Measurements from ENCODE around the gene OGFOD2. TPM values are rescaled to one million over a fixed set of nuclear protein-coding genes. Genes with fewer than 3 reads are reported as not detected.

Gene OGFOD2
- total and polyA plus RNA-seq, 9 of the 15 experiments (the other 6 are each of a cell fraction or from before 2014, with no cell fraction given): 1.4 to 111 (median 18.5) TPM

GRCh38 chr12:122989225-122989839 is 14.3 kb downstream of the OGFOD2 start (continued):
- TF ChIP-seq, protein P1, sequence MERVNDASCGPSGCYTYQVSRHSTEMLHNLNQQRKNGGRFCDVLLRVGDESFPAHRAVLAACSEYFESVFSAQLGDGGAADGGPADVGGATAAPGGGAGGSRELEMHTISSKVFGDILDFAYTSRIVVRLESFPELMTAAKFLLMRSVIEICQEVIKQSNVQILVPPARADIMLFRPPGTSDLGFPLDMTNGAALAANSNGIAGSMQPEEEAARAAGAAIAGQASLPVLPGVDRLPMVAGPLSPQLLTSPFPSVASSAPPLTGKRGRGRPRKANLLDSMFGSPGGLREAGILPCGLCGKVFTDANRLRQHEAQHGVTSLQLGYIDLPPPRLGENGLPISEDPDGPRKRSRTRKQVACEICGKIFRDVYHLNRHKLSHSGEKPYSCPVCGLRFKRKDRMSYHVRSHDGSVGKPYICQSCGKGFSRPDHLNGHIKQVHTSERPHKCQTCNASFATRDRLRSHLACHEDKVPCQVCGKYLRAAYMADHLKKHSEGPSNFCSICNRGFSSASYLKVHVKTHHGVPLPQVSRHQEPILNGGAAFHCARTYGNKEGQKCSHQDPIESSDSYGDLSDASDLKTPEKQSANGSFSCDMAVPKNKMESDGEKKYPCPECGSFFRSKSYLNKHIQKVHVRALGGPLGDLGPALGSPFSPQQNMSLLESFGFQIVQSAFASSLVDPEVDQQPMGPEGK (CRISPR knock-in tag; IDR thresholded peaks at IDR 0.05; ENCODE audit: borderline replicate concordance): no peak
- TF ChIP-seq DLX4 (CRISPR knock-in tag; IDR thresholded peaks at IDR 0.05) (no peak), ZFPM2 (CRISPR knock-in tag; IDR thresholded peaks at IDR 0.05) (no peak), U2AF2 (optimal IDR thresholded peaks at IDR 0.05; ENCODE audit: low read depth, low read length) (no peak), MCM5 (IDR thresholded peaks at IDR 0.05; ENCODE audit: low read depth) (no peak), ZNF239 (CRISPR knock-in tag; IDR thresholded peaks at IDR 0.05) (no peak), ZNF277 (CRISPR knock-in tag; IDR thresholded peaks at IDR 0.05; ENCODE audit: borderline replicate concordance) (no peak), IRF2 (CRISPR knock-in tag; IDR thresholded peaks at IDR 0.05) (no peak), NCOA1 (IDR thresholded peaks at IDR 0.05; ENCODE audit: low read depth) (no peak)
- TF ChIP-seq, protein P2, sequence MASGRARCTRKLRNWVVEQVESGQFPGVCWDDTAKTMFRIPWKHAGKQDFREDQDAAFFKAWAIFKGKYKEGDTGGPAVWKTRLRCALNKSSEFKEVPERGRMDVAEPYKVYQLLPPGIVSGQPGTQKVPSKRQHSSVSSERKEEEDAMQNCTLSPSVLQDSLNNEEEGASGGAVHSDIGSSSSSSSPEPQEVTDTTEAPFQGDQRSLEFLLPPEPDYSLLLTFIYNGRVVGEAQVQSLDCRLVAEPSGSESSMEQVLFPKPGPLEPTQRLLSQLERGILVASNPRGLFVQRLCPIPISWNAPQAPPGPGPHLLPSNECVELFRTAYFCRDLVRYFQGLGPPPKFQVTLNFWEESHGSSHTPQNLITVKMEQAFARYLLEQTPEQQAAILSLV (tag; IDR thresholded peaks at IDR 0.05): no peak

All from K562 (cell line).